HG02642 (cell line): ENCODE results near the gene PSMB5.
A peak's percentile ranks its signal among the peaks of the same experiment; 100 is the strongest.
"Not testable (repeated sequence)": the region's sequence is repeated elsewhere in the genome, so short reads cannot be mapped to it uniquely, and the experiment has no call there.

Experiments
- ATAC-seq: cut with Tn5 transposase; IDR thresholded peaks from one replicate; pipeline ENCODE4 v1.9.1; 2021; ENCODE audit warnings: mild to moderate bottlenecking; ENCODE audit not compliant: unreplicated experiment, poor library complexity

PSMB5 gene

DNA sequence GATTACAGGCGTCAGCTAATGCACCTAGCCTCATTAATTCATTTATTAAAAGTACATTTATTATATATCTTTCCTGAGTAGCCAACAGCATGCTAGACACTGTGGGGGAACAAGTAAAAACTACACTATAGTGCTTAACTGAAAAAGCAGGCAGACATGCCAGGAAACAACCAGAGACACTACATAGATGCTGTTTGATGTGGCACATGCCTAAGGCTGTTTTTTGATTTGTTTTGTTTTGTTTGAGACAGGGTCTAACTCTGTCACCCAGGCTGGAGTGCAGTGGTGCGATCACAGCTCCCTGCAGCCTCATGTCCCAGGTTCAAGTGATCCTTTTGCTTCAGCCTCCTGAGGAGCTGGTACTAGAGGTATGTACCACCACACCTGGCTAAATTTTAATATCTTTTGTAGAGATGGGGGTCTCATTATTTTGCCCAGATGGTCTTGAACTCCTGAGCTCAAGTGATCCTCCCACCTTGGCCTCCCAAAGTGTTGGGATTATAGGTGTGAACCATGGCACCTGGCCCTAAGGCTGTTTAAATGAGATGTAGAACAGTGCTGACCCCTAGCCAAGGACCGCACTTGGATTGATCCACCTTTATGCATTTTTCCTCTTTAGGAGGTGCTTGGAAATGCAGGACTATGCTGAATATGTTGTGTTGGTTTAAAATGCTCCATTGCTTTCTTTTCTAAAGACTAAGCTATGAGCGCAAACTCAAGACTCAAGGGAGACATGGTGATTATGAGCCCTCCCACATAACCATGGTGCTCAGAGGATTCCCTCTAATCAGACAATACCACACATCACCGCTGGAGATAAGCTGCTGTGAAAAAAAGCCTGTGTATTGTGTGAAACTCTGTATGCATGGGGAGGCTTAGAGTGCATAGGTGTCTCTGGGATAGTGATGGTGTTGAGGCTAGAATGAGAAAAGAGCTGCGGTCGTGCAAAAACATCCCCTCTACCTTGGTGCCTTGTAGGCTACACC, 14.3 kb downstream of the PSMB5 start:
- no peak for ATAC-seq

DNA sequence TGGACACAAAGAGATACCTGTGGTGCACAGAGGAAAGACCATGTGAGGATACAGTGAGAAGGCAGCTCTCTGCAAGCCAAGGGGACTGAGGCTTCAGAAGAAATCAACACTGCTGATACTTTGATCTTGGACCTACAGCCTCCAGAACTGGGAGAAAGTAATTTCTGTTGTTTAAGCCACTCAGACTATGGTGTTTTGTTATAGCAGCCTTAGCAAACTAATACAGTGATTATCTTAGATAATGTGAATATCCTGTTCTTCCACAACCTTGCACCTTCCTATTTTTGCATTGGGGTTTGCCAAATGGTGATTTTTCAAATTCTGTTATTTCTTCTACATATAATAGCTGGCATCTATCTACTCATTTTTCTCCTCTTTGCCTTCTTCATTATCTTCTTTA, 16.6 kb downstream of the PSMB5 start:
- no peak for ATAC-seq

DNA sequence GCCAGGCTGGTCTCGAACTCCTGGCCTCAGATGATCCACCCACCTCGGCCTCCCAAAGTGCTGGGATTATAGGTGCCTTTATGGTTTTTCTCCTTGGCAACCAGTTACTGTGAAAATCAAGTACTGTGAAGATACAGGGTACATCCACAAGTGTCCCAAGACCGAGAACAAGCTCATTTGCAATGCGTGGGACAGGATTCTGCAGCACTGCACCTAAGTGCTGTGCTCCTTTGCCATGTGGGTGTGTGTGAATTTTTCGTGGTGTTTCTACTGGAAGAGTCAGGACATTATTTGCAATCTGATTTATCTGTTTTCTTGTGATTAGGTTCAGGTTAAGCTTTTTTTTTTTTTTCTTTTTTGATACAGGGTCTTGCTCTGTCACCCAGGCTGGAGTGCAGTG, 17.6 kb downstream of the PSMB5 start:
- no peak for ATAC-seq

DNA sequence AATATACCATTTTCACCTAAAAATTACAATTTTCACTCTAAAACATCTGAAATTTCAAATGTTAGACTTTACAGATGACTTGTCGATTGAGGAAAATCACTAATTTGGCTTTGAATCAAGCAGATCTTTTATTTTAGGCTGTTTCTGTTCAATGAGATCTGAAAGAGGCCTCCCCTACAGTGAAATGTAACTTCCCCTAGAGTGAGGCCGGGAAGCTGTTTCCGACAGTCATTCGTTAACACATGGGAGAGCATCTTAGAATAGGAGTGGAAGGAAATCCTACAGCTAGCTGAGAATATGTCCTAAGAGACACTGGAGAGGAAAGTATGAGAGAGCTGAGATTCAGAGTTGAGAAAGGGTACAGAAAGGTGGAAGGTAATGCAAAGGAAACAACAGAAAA, 19.1 kb downstream of the PSMB5 start:
- ATAC-seq: no peak

DNA sequence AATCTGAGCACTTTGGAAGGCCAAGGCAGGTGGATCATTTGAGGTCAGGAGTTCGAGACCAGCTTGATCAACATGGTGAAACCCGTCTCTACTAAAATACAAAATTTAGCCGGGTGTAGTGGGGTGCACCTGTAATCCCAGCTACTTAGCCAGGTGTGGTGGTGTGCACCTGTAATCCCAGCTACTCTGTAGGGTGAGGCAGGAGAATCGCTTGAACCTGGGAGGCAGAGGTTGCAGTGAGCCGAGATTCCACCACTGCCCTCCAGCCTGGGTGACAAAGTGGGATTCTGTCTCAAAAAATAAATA, 21.0 kb downstream of the PSMB5 start:
- ATAC-seq: not testable (repeated sequence)

GRCh38 chr14:23013054-23013748, 21.5 kb downstream of the PSMB5 start:
- no peak for ATAC-seq

GRCh38 chr14:23009939-23010726, 24.6 kb downstream of the PSMB5 start, which contains the start of gene C14orf93:
TSS of gene C14orf93 (minus strand) at chr14:23010143. CDS start at chr14:22999023, 11,120 bp downstream.
- ATAC-seq: peak; percentile 33

DNA sequence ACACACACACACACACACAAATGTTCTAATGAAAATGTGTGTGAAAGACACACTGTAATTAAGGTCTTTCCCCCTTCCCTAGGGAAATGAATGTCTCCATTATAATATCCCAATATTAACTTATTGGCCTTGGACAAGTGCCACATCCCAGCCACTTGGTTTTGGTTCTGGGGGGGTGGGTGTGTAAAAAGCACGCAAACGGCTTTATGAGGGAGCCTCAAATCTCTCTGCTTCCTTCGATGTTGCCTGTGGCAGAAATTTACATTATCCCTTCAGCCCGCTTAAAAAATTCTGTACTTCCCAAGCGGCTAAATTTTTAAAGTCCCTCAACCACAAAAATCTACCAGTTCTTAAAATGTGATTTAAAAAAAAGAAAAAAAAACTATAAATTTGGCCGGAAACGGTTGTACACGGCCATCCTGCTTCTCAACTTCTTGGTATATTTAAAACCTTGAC, 25.2 kb downstream of the PSMB5 start:
- ATAC-seq: no peak

GRCh38 chr14:23008831-23009230, 25.9 kb downstream of the PSMB5 start:
- no peak for ATAC-seq

DNA sequence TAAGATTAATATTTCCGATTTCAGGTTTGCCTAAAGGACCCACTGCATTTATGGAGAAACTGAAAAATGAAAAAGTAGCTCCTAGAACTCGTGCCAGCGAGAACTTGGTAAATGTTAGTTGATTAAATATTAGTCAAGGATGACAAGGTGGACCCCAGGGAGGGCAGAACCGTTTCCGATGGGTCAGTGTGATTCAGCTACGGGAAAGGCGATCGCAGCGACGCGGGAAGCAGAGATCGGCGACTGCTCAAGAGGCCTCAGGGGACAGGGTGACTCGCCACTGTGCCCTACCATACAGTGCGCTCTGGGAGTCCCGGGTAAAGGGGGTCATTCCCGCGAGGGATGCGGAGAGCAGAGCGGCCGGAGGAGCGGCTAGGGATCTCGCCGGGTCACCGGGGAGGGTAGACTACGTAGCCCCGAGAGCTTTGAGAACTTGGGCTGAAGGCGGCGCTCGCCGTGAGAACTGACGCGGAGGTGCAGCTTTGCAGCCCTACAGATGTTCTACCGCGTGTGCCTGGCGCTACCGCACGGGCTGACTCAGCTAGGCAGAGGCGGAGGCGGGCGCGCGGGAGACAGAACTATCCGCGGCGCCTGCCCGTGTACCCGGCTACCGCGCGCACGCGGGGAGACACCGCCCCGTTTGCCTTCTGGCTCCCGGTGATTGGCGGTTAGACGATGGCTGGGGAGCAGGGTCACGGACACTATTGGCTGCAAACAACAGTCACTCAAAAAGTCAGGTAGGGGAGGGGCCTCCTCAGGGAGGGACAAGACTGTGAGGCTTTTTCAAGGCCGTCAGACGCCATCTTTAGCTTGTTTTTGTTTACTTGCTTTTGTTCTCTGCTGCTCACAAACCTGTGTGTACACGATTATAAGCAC, 27.9 kb downstream of the PSMB5 start:
- ATAC-seq: peak; percentile 94

- ATAC-seq: no peak
Measured at GRCh38 chr14:23006188-23006534, 28.5 kb downstream of the PSMB5 start.

DNA sequence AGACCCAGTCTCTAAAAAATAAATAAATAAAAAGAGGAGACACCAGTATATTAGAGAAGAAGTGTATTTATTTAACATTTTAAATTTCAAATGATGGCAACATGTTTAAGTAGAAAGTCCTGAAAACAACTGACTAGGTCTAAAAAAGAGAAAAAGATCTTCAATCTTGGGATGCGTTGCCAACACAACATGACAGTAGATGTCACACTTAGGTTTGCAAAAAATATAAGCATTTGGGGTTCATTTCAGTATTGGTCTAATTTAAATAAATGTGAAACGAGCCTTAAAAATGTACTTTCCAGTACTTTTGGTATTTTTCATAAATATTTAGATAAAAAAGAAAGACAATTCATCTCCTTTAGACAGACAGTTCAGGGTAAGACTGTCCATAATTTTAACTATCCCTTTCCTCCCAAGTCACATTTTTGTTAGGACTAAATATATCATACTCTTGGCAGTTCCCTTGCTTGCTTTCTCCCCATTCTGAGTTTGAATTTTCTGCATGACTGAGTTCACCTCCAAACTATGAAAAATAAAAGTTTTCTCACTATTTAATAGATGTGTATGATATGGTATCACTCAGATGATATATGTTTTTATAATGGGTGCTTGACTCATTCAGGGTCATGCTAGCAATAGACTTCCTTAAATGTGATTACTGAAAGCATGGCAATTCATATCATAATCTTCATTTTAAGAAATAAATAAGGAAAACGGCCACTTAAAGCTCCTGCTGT, 29.1 kb downstream of the PSMB5 start:
- ATAC-seq: no peak

GRCh38 chr14:23004274-23004673, 30.4 kb downstream of the PSMB5 start:
- ATAC-seq: not testable (repeated sequence)

DNA sequence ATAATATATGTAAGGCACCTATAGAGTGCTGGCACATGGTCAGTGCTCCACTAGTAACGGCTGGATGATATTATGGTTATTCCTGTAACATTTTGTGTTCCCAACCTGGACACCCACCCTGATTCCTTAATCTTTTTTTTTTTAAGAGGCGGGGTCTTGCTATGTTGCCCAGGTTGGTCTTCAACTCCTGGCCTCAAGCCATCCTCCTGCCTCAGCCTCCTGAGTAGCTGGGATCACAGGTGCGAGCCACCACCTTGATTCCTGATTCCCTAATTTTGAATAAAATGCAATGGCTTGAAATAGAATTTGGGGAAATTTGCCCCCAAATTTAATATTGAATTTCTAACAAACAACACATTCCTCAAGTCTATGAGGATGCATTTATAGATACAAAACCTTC, 32.1 kb downstream of the PSMB5 start:
- ATAC-seq: no peak

- ATAC-seq: no peak
Measured at GRCh38 chr14:23000860-23001259, 33.8 kb downstream of the PSMB5 start.

GRCh38 chr14:22998329-22999012, 36.2 kb downstream of the PSMB5 start:
- no peak for ATAC-seq

DNA sequence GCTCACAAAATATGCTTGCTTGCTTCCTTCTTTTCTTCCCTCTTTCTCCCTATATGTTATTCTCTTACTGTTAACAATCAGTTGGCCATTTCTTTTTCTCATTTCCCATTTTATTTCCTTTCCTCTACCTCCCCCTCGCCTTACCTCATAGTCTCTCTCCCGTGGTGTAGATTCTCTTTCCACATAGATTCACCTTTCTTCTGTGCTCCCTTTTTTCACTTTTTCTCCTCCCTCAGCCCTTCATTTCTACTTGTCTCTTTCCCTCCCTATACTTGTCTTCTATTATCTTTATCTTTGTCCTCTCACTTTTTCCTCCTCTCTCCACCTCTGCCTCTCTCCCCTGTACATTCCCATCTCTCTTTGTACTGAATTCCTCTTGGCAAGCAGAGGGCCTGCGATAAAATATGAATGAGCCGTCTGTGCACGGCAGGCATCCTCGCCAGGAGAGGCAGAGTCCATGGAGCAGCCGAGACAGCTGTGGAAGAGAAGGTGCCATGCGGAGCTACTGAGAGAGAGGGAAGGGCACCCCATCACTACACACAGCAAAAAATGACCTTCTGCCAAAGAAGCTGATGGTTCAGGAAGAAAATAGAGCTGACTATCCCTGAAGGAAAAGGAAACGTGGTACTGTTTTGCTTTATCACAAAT, 36.9 kb downstream of the PSMB5 start:
- no peak for ATAC-seq
